HG03039 (cell line): Measurements from ENCODE around the gene SPRY2.
A peak's percentile ranks its signal among the peaks of the same experiment; 100 is the strongest.
"Not testable (repeated sequence)": the region's sequence is repeated elsewhere in the genome, so short reads cannot be mapped to it uniquely, and the experiment has no call there.

Experiments
- ATAC-seq: cut with Tn5 transposase; IDR thresholded peaks from one replicate; pipeline ENCODE4 v1.9.1; 2021; ENCODE audit warnings: mild to moderate bottlenecking, moderate library complexity; ENCODE audit not compliant: unreplicated experiment

Gene SPRY2

DNA sequence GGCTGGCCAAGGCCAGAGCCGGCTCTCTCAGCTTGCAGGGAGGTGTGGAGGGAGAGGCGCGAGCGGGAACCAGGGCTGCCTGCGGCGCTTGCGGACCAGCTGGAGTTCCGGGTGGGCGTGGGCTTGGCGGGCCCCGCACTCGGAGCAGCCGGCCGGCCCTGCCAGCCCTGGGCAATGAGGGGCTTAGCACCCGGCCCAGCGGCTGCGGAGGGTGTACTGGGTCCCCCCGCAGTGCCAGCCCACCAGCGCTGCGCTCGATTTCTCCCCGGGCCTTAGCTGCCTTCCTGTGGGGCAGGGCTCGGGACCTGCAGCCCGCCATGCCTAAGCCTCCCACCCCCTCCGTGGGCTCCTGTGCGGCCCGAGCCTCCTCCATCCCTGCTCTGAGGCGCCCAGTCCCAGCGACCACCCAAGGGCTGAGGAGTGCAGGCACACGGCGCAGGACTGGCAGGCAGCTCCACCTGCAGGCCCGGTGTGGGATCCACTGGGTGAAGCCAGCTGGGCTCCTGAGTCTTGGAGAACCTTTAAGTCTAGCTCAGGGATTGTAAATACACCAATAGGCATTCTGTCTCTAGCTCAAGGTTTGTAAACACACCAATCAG lies 14.7 kb upstream of the SPRY2 start:
- not testable (repeated sequence) for ATAC-seq

GRCh38 chr13:80348750-80349149 lies 7.8 kb upstream of the SPRY2 start:
- no peak for ATAC-seq

GRCh38 chr13:80348314-80348713 lies 7.4 kb upstream of the SPRY2 start:
- no peak for ATAC-seq

DNA sequence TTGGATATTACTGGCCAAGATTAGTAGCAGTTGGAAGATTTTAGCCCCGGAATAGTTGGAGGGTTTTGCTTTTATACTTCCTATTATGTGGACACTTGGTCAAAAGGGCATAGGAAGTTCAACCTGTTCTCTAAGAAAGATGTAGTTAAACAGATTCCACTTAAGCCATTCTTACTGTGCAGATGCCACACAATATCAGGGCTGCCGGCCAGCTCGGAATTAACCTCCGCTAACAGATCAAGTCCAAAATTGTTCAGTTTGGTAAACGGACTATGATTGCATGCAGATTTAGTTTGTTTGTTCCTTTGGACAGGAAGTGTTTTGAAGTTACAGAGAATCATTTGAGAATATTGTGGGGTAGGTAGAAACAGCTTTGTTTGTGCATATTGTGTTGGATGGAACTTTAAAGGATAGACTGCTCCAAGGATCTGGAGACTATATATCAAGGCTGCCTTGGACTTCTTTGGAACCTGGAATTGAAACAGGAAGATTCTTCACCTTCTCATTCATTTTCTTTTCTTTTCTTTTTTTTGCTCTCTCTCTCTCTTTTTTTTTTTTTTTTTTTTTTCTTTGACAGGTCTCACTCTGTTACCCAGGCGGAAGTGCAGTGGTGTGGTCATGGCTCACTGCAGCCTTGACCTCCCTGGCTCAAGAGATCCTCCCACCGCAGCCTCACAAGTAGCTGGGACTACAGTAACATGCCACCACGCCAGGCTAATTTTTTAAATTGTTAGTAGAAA lies 5.0 kb upstream of the SPRY2 start:
- no peak for ATAC-seq

- not testable (repeated sequence) for ATAC-seq
Observed at GRCh38 chr13:80344032-80344431, 3.1 kb upstream of the SPRY2 start.

GRCh38 chr13:80342471-80343371 lies 1.8 kb upstream of the SPRY2 start:
- ATAC-seq: peak; percentile 68

DNA sequence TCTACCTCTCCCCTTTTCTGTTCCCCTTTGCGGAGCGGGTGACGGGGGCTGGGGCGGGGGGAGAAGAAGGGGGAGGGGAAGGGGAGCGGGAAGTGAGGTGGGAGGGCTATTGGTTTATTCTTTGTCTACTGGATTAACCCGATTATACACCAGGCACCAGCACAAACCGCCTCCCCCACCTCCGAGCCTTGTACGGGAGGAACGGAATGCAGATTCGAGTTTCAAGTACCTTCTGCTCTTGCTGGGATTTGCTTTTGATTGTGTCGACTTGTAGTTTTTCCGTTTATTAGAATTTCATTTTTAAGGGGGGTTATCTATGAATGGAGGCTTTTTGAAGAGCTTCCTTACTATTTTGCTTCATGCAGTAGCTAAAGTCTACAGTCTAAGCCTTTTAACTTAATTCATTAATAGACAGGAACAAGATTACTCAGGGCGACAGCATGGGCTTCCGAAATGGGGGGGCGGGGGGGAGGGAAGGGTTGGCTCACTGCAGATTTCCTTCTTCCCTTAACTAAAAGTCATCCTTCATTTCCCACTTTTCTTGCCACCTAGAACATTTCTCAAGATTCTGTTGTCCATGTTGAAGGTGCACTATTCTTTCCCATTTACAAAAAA lies 937 bp upstream of the SPRY2 start:
- no peak for ATAC-seq

GRCh38 chr13:80340651-80341100 lies 250 bp downstream of the SPRY2 start:
- no peak for ATAC-seq

- ATAC-seq: no peak
Observed at GRCh38 chr13:80339912-80340650, 845 bp downstream of the SPRY2 start.

- ATAC-seq: no peak
Observed at GRCh38 chr13:80339563-80339911, 1.4 kb downstream of the SPRY2 start.

DNA sequence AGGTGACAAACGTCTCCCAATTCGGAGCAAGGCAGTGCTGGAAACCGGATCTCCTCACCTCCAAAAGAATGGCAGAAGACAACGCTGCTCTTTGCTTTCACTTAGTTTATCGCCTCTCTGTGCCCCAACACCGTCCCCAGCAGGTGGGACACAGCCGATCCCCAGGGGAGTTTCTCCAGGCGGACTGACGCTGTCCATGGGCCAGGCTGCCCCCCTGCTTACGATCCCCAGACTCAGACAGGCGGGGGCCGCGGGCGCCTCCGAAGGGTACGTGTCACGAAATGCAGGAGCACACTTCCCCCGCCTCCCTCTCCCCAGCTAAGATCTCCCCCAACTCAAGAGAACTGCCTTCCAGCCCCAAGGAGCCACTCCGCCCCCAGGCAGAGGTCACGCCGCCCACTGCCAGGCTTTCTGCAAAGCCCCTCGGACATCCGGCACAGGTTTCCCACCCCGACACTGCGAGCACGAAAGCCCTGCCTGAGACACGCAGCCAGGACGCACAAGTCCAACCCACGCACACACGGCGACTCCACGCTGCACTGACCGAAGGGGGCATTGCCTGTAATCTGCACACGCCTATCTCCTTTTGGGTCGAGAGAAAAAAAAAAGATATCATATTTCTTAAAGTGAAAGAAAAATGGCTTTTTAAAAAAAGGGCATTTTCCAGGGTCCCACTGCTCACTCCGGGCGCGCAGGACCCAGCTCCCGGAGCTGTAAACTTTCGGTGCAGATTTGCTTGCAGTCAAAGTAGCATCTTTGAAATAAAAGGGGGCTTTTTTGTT lies 2.0 kb downstream of the SPRY2 start:
- ATAC-seq: no peak

- no peak for ATAC-seq
Observed at GRCh38 chr13:80337288-80338081, 3.4 kb downstream of the SPRY2 start.

- ATAC-seq: no peak
Observed at GRCh38 chr13:80336776-80337287, 4.1 kb downstream of the SPRY2 start.

DNA sequence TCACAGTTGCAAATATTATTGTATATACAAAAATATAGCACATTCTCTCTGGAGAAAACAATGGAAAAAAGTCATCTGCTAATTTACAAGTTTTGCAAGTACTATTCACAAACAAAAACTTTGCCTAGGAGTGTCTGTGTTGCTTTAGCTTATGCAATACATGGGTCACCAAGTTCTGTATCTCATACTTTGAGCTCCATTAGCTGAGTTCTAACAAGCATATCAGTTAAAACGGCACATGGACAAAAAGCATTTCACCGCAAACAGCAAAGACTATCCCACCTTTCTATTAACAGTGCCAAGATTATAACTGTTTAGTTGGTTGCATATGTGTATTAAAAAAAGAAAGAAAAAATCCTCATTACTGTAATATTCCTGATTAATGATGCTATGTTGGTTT lies 4.6 kb downstream of the SPRY2 start:
- no peak for ATAC-seq

DNA sequence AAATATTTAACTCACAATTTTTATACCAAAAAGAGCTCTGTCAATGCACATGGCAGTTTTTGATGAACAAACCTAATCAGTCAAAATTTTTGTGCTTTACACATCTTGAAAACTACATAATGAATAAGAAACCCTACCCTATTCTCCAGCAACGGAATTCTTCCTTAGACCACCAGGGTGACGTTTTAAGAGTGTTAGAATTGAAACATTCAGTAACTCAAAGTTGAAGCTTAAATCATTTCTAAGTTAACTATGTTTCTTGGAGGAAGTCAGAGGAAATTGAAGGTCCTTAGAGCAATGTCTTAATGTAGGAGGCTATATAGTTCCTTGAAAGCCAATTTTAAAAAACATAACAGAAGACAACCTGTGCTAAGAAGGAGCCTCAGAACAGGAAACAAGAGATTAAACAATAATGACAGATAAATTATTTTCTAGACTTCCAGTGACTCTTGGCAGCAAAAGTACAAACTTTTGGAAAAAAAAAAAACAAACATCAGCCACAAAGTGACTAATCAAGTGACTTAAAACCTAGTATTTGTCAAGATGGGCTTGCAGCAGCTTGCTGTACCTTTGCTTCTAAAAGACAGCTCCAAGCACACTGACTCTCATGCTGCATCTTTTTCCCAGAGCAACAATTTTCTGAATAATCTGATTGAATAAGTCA lies 6.2 kb downstream of the SPRY2 start:
- ATAC-seq: no peak

GRCh38 chr13:80331984-80332383 lies 8.9 kb downstream of the SPRY2 start:
- no peak for ATAC-seq

DNA sequence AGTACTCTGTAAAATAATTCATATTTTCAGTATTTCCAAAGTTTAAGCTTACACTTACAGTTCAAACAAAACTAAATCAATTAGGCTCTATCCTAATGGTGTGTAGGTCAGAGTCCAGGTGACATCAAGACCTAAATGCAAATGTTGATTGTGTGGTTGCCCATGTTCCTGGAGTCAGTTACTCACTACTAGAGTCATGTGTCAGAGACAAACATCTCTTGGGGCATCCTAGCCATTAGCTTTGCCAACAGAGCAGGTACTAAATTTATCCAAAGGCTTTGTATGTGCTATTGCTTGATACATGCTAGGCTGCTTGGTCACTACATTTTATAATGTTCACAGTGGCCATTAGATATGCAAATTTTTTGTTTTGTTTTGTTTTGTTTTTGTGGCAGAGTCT lies 11.7 kb downstream of the SPRY2 start:
- no peak for ATAC-seq

DNA sequence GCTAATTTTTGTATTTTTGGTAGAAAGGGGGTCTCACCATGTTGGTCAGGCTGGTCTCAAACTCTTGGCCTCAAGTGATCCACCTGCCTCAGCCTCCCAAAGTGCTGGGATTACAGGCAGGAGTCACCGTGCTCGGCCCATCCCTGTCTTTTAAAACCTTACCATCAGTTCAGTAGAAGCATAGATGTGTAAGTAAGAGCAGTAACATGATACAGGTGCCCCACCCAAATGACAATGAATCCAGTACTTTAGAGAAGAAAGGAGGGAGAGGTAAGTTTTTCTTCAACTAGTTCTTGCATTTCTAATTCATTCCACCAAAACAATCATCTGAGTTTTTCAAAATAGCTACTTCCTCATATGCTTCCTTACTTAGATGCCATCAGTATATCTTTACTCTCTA lies 21.9 kb downstream of the SPRY2 start:
- ATAC-seq: no peak
